Fibroblast of the aortic adventitia (primary cell): ENCODE results near the gene ZNF816. TPM values are rescaled to one million over a fixed set of nuclear protein-coding genes. Genes with fewer than 3 reads are reported as not detected.
"Not testable (repeated sequence)": the region's sequence is repeated elsewhere in the genome, so short reads cannot be mapped to it uniquely, and the experiment has no call there.

Experiments used
- DNase-seq: peaks from one replicate; pipeline ENCODE4 v3.0.0-alpha.2; 2010; ENCODE audit warnings: low read depth
- H3K4me3 ChIP-seq: 2 replicates; pipeline ENCODE4 v1.5.1; 2011; ENCODE audit warnings: low read depth, mild to moderate bottlenecking, control low read depth, low read length, moderate library complexity
- CTCF ChIP-seq: IDR thresholded peaks from 2 replicates; pipeline ENCODE4 v1.5.1; 2011; ENCODE audit warnings: mild to moderate bottlenecking, low read length, control low read depth, inconsistent platforms; ENCODE audit not compliant: insufficient read depth
- total RNA-seq: library from RNA; depleted of rRNA; stranded (reverse); fragments of >200 nt; gene quantifications from 2 replicates; pipeline ENCODE4 v1.2.3, GENCODE V29; 2012; ENCODE audit warnings: low replicate concordance

Gene ZNF816
- total RNA-seq, 1 donor, result 7.4 TPM

- DNase-seq, result no peak
Observed at GRCh38 chr19:52935434-52935833, 27.2 kb downstream of the ZNF816 start.

GRCh38 chr19:52924641-52925040, 38.0 kb downstream of the ZNF816 start:
- not testable (repeated sequence) for DNase-seq, H3K4me3 ChIP-seq

More at GRCh38 chr19:52935434-52935833, 27.2 kb downstream of the ZNF816 start:
- no peak for TF ChIP-seq CTCF
- no peak overlapping the region for H3K4me3 ChIP-seq

GRCh38 chr19:52923778-52924593, 38.7 kb downstream of the ZNF816 start:
- no peak for TF ChIP-seq CTCF
- peak overlapping the region; percentile 85 for H3K4me3 ChIP-seq
- DNase-seq, result peak; percentile 70

GRCh38 chr19:52922841-52923777, 39.6 kb downstream of the ZNF816 start, which contains the start of gene ZNF888:
Gene ZNF888 (minus strand): TSS chr19:52923428. CDS start chr19:52917873, 5,555 bp downstream.
- no peak for TF ChIP-seq CTCF
- H3K4me3 ChIP-seq, result peak within 1 kb of the TSS; percentile 85
- peak; percentile 75 for DNase-seq

GRCh38 chr19:52917531-52917930, 45.1 kb downstream of the ZNF816 start:
- no peak for DNase-seq
- TF ChIP-seq CTCF, result no peak
- H3K4me3 ChIP-seq, result no peak overlapping the region

GRCh38 chr19:52910648-52911047, 52.0 kb downstream of the ZNF816 start:
- DNase-seq, result no peak
- no peak for TF ChIP-seq CTCF
- no peak overlapping the region for H3K4me3 ChIP-seq

GRCh38 chr19:52904052-52904780, 58.5 kb downstream of the ZNF816 start:
- DNase-seq, H3K4me3 ChIP-seq: not testable (repeated sequence)
